H1 (cell line): ENCODE data around the gene MYH11. TPM values are rescaled to one million over a fixed set of nuclear protein-coding genes. Genes with fewer than 3 reads are reported as not detected.

Experiments used
- CTCF ChIA-PET: fragments of 300-600 bp; sonication (Branson Sonifier 250); formaldehyde crosslinking; loops from one replicate; lab custom pipeline; 2021; ENCODE audit not compliant: partially characterized antibody; lab: Charles Lee
- POLR2A ChIA-PET: fragments of 300-600 bp; sonication (Branson Sonifier 250); formaldehyde crosslinking; loops from one replicate; lab custom pipeline; 2021; ENCODE audit warnings: inconsistent platforms; ENCODE audit not compliant: partially characterized antibody; lab: Charles Lee
- DNase-seq, 2 experiments: peaks; one replicate each; pipeline versions ENCODE4 v3.0.0 to v3.0.0-alpha.2; 2010 to 2022; ENCODE audit warnings: low spot score in 2 of 2, low read depth in 1 of 2, mixed read lengths in 1 of 2
- FAIRE-seq: peaks from 2 replicates; lab custom pipeline; 2011; peaks lifted over from hg19 to GRCh38; lab: Jason Lieb, UNC
- H2AFZ ChIP-seq: 2 replicates; pipeline ENCODE4 v1.8.1; 2012; ENCODE audit warnings: low read length, inconsistent platforms
- H2AK5ac ChIP-seq: 2 replicates; pipeline ENCODE4 v1.6.1; 2013; ENCODE audit warnings: low read depth, low read length
- H2BK120ac ChIP-seq: replicated peaks from 2 replicates; pipeline ENCODE3; 2013; ENCODE audit warnings: low read depth, low read length, inconsistent platforms
- H2BK12ac ChIP-seq: 2 replicates; pipeline ENCODE4 v1.6.1; 2013; ENCODE audit warnings: low read depth, low read length
- H2BK15ac ChIP-seq: 2 replicates; pipeline ENCODE4 v1.6.1; 2013; ENCODE audit warnings: low read length
- H2BK20ac ChIP-seq: 2 replicates; pipeline ENCODE4 v1.6.1; 2013; ENCODE audit warnings: low read length
- H2BK5ac ChIP-seq: 2 replicates; pipeline ENCODE4 v1.6.1; 2013; ENCODE audit warnings: low read depth, low read length
- H3K14ac ChIP-seq: 2 replicates; pipeline ENCODE4 v1.6.1; 2013; ENCODE audit warnings: inconsistent platforms; ENCODE audit not compliant: insufficient read length
- H3K18ac ChIP-seq: 2 replicates; pipeline ENCODE4 v1.6.1; 2013; ENCODE audit warnings: low read length; ENCODE audit errors: extremely low read depth
- H3K23ac ChIP-seq: 2 replicates; pipeline ENCODE4 v1.6.1; 2013; ENCODE audit warnings: inconsistent platforms; ENCODE audit not compliant: insufficient read length
- H3K23me2 ChIP-seq: 2 replicates; pipeline ENCODE4 v1.6.1; 2013; ENCODE audit warnings: low read depth, low read length
- H3K27ac ChIP-seq: 2 replicates; pipeline ENCODE4 v1.6.1; 2011; ENCODE audit warnings: low read depth, low read length, inconsistent platforms
- H3K27me3 ChIP-seq, 4 experiments: replicated peaks in 1 of 4; 1 replicate in 1 of 4; 2 replicates in 3 of 4; pipeline versions ENCODE4 v1.6.1 to v1.8.1; 2011 to 2013; ENCODE audit warnings: low read length in 3 of 4, mild to moderate bottlenecking in 3 of 4, inconsistent platforms in 2 of 4, mixed read lengths in 2 of 4, moderate library complexity in 1 of 4; ENCODE audit not compliant: control insufficient read depth in 3 of 4, insufficient read depth in 3 of 4; ENCODE audit errors: extremely low read depth in 1 of 4
- H3K36me3 ChIP-seq, 4 experiments: 2 replicates each; pipeline versions ENCODE4 v1.6.1 to v1.8.1; 2011 to 2013; ENCODE audit warnings: mild to moderate bottlenecking in 4 of 4, low read length in 3 of 4, moderate library complexity in 2 of 4, control low read depth in 1 of 4, inconsistent platforms in 1 of 4; ENCODE audit not compliant: insufficient read depth in 4 of 4, control insufficient read depth in 2 of 4
- H3K4ac ChIP-seq: replicated peaks from 2 replicates; pipeline ENCODE3; 2013; ENCODE audit warnings: low read length, low read depth, mixed read lengths, inconsistent platforms; ENCODE audit not compliant: insufficient read length
- H3K4me1 ChIP-seq, 4 experiments: replicated peaks in 1 of 4; 1 replicate in 1 of 4; 2 replicates in 3 of 4; pipeline versions ENCODE4 v1.6.1 to v1.8.1; 2011 to 2013; ENCODE audit warnings: low read length in 3 of 4, inconsistent platforms in 2 of 4, mixed read lengths in 1 of 4; ENCODE audit not compliant: insufficient read depth in 4 of 4, control insufficient read depth in 3 of 4
- H3K4me2 ChIP-seq, 2 experiments: 2 replicates each; pipeline versions ENCODE4 v1.6.1 to v1.8.1; 2011 to 2013; ENCODE audit warnings: low read depth in 2 of 2, low read length in 2 of 2, control low read depth in 1 of 2, inconsistent platforms in 1 of 2, mild to moderate bottlenecking in 1 of 2; ENCODE audit not compliant: insufficient read depth in 1 of 2
- H3K4me3 ChIP-seq, 4 experiments: fragments of 200-600, 300-600 bp in 1 of 4; sonication (generic), shearing (Covaris generic), sonication (Bioruptor Twin) in 1 of 4; 2 replicates each; pipeline versions ENCODE4 v1.5.1 to v1.8.1; 2011 to 2016; ENCODE audit warnings: low read length in 4 of 4, low read depth in 3 of 4, control low read depth in 2 of 4, inconsistent platforms in 2 of 4, mild to moderate bottlenecking in 2 of 4, mixed read lengths in 1 of 4, moderate library complexity in 1 of 4; ENCODE audit not compliant: insufficient read depth in 2 of 4; ENCODE audit errors: extremely low read depth in 1 of 4
- H3K56ac ChIP-seq: replicated peaks from 2 replicates; pipeline ENCODE3; 2013; ENCODE audit warnings: low read depth, mild to moderate bottlenecking, mixed read lengths, low read length, inconsistent platforms; ENCODE audit not compliant: insufficient read length
- H3K79me1 ChIP-seq: 2 replicates; pipeline ENCODE4 v1.6.1; 2013; ENCODE audit warnings: low read depth, low read length, control low read depth
- H3K79me2 ChIP-seq, 2 experiments: 2 replicates each; pipeline versions ENCODE4 v1.6.1 to v1.8.1; 2012 to 2013; ENCODE audit warnings: low read length in 2 of 2, mild to moderate bottlenecking in 2 of 2, inconsistent platforms in 1 of 2; ENCODE audit not compliant: insufficient read depth in 2 of 2, control insufficient read depth in 1 of 2
- H3K9ac ChIP-seq, 4 experiments: replicated peaks in 1 of 4; 1 replicate in 1 of 4; 2 replicates in 3 of 4; pipeline versions ENCODE4 v1.6.1 to v1.8.1; 2011 to 2013; ENCODE audit warnings: low read depth in 3 of 4, low read length in 3 of 4, control low read depth in 2 of 4, mild to moderate bottlenecking in 2 of 4, moderate library complexity in 2 of 4, inconsistent platforms in 1 of 4; ENCODE audit errors: extremely low read depth in 1 of 4
- H3K9me3 ChIP-seq, 2 experiments: 2 replicates each; pipeline versions ENCODE4 v1.6.1 to v1.8.1; 2012 to 2013; ENCODE audit warnings: mild to moderate bottlenecking in 2 of 2, moderate library complexity in 2 of 2, control low read depth in 1 of 2, inconsistent platforms in 1 of 2, low read depth in 1 of 2, low read length in 1 of 2, mixed read lengths in 1 of 2; ENCODE audit not compliant: insufficient read depth in 2 of 2
- H4K20me1 ChIP-seq, 2 experiments: replicated peaks in 1 of 2; 2 replicates each; pipeline versions ENCODE3 to v1.8.1; 2011 to 2013; ENCODE audit warnings: inconsistent platforms in 2 of 2, low read length in 2 of 2, mild to moderate bottlenecking in 1 of 2; ENCODE audit not compliant: insufficient read depth in 2 of 2, control insufficient read depth in 1 of 2
- H4K5ac ChIP-seq: 2 replicates; pipeline ENCODE4 v1.6.1; 2013; ENCODE audit warnings: low read length, low read depth, mixed read lengths, inconsistent platforms; ENCODE audit not compliant: insufficient read length
- H4K8ac ChIP-seq: 2 replicates; pipeline ENCODE4 v1.8.0; 2013; ENCODE audit warnings: mild to moderate bottlenecking, moderate library complexity, low read length, inconsistent platforms; ENCODE audit not compliant: insufficient read depth; ENCODE audit errors: extremely low read depth
- H4K91ac ChIP-seq: replicated peaks from 2 replicates; pipeline ENCODE3; 2013; ENCODE audit warnings: low read length, mixed read lengths, inconsistent platforms; ENCODE audit not compliant: insufficient read length
- BRCA1 ChIP-seq: IDR thresholded peaks from 2 replicates; pipeline ENCODE4 v1.6.1; 2012; ENCODE audit warnings: low read depth, low read length, improper control_type of control experiment
- CBX8 ChIP-seq: fragments of 300-800, 300-1000 bp; sonication (generic); IDR thresholded peaks from 2 replicates; pipeline ENCODE4 v1.7.1; 2016; ENCODE audit warnings: low read depth, low read length, borderline replicate concordance
- GTF2F1 ChIP-seq: IDR thresholded peaks from 2 replicates; pipeline ENCODE4 v1.6.1; 2012; ENCODE audit warnings: low read depth, low read length, improper control_type of control experiment, borderline replicate concordance
- JUND ChIP-seq: IDR thresholded peaks from 2 replicates; pipeline ENCODE4 v1.6.1; 2011; ENCODE audit warnings: mild to moderate bottlenecking, improper control_type of control experiment, low read length
- MAFK ChIP-seq: IDR thresholded peaks from 2 replicates; pipeline ENCODE4 v1.6.1; 2012; ENCODE audit warnings: low read depth, mild to moderate bottlenecking, improper control_type of control experiment, low read length
- POU5F1 ChIP-seq: IDR thresholded peaks from 2 replicates; pipeline ENCODE4 v1.6.1; 2011; ENCODE audit warnings: low read depth, mild to moderate bottlenecking, low read length, moderate library complexity
- RAD21 ChIP-seq, 2 experiments: IDR thresholded peaks in 1 of 2; conservative IDR thresholded peaks in 1 of 2; 2 replicates each; pipeline ENCODE4 v1.6.1; 2011; ENCODE audit warnings: low read depth in 2 of 2, low read length in 2 of 2, improper control_type of control experiment in 1 of 2, inconsistent platforms in 1 of 2, mild to moderate bottlenecking in 1 of 2, moderate library complexity in 1 of 2
- TAF1 ChIP-seq: IDR thresholded peaks from 2 replicates; pipeline ENCODE4 v1.6.1; 2011; ENCODE audit warnings: mild to moderate bottlenecking, low read depth, low read length
- TCF12 ChIP-seq: IDR thresholded peaks from 2 replicates; pipeline ENCODE4 v1.6.1; 2011; ENCODE audit warnings: low read depth, mild to moderate bottlenecking, low read length
- YY1 ChIP-seq: IDR thresholded peaks from 2 replicates; pipeline ENCODE4 v1.6.1; 2011; ENCODE audit warnings: low read depth, mild to moderate bottlenecking, low read length
- WGBS, 2 experiments: shearing (Covaris generic) in 1 of 2; methylation state at CpG; one replicate each; pipeline versions ENCODE4 v1.1.6 to v1.1.7; 2013 to 2015; ENCODE audit warnings: low lambda C conversion rate in 2 of 2, mixed read lengths in 2 of 2, inconsistent platforms in 1 of 2, low coverage in 1 of 2, missing lambda C conversion rate in 1 of 2; ENCODE audit not compliant: insufficient replicate concordance in 2 of 2, insufficient coverage in 1 of 2, insufficient read length in 1 of 2; ENCODE audit errors: extremely low coverage in 1 of 2, missing lambda C conversion rate in 1 of 2; 5-methylcytosine and 5-hydroxymethylcytosine counted together
- polyA plus RNA-seq, 7 experiments: library from polyadenylated mRNA; depleted of rRNA in 3 of 7; stranded (reverse) in 5 of 7; unstranded in 2 of 7; fragments of >200 nt in 5 of 7; fragments of 200-250 nt in 2 of 7; gene quantifications; 1 replicate in 5 of 7; 2 replicates in 1 of 7; 4 replicates in 1 of 7; pipeline versions ENCODE4 v1.2.1 to v1.2.3, GENCODE V29; 2011 to 2013; ENCODE audit warnings: missing spikeins in 2 of 7, mixed read lengths in 2 of 7
- total RNA-seq: library from RNA; stranded (reverse); fragmentation: NEBNext Ultra II Directional; extraction: Animal tissue kit (Norgen Biotek cat#: 25700); gene quantifications from 2 replicates; pipeline ENCODE4 v1.2.1, GENCODE V29; 2021

MYH11 gene
- total and polyA plus RNA-seq, 2 of the 8 experiments (the other 6 are each of a cell fraction or from before 2014, with no cell fraction given), result 0.11 to 0.78 TPM

DNA sequence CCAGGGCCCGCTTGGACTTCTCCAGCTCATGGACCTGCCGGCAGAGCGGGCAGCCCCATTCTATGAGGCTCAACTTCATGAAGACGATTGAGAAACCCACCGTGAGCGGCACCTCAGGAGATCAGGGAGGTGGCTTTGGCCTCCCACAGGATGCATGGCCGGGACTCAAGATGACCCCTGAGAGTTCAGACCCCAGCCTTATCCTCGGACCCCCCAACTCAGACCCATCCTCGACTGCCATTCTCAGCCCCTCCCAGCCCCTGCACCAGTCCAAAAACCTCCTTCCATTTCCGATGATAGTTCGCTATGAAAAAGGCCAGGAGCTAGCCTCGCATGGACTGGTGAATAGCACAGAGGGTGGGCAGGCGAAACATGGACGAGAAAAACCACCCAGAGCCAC, 135.8 kb downstream of the MYH11 start:
- H3K23me2 ChIP-seq, result no peaks in the 10 kb centered on the region
- no peak overlapping the region for H2AFZ ChIP-seq
- no peak overlapping the region for H2BK12ac ChIP-seq
- H3K27me3 ChIP-seq, result no peaks in the 10 kb centered on the region
- H3K4me2 ChIP-seq, result no peak overlapping the region
- POLR2A ChIA-PET, result interaction anchor here (1.7 kb wide), 1 partner anchor 10 kb away, joined by 5 read pairs; no protein-coding TSS in a partner anchor
- no peaks in the 10 kb centered on the region for H3K4me1 ChIP-seq
- no peak overlapping the region for H2BK15ac ChIP-seq
- FAIRE-seq (no peak), DNase-seq (no peak)
- H3K4me3 ChIP-seq, result no peak overlapping the region
- no peaks in the 10 kb centered on the region for H3K9me3 ChIP-seq
- H4K91ac ChIP-seq, result no peak overlapping the region
- peaks cover 0 to 2% of the 10 kb centered on the region in 2 experiments for H4K20me1 ChIP-seq
- CTCF ChIA-PET, result interaction anchor here (0.6 kb wide), 2 partner anchors 16 to 423 kb away, joined by 3 read pairs; no protein-coding TSS in a partner anchor
- H3K18ac ChIP-seq, result no peak overlapping the region
- H2AK5ac ChIP-seq, result no peak overlapping the region
- no peak overlapping the region for H3K4ac ChIP-seq
- no peak overlapping the region for H3K9ac ChIP-seq
- H2BK20ac ChIP-seq, result no peak overlapping the region
- H3K14ac ChIP-seq, result no peak overlapping the region
- no peak overlapping the region for H3K23ac ChIP-seq
- peaks cover 0 to 6% (median 0%) of the 10 kb centered on the region in 4 experiments; a peak in 3 of 8 replicates for H3K36me3 ChIP-seq
- H4K5ac ChIP-seq, result no peak overlapping the region
- TF ChIP-seq TAF1 (no peak), TCF12 (no peak), BRCA1 (no peak), JUND (no peak), GTF2F1 (no peak), CBX8 (no peak), POU5F1 (no peak), RAD21 (IDR thresholded peaks at IDR 0.05 in 1 of 2, conservative IDR thresholded peaks at IDR 0.05 in 1 of 2; ENCODE audit: low read depth in 2 of 2, low read length in 2 of 2) (no peak), YY1 (no peak), MAFK (no peak)
- H3K79me1 ChIP-seq, result no peaks in the 10 kb centered on the region
- H2BK120ac ChIP-seq, result no peak overlapping the region
- no peak overlapping the region for H3K27ac ChIP-seq
- no peak overlapping the region for H4K8ac ChIP-seq
- no peaks in the 10 kb centered on the region for H3K79me2 ChIP-seq
- 97% methylated on average over 6 of the region's 14 CpGs; no CpG with 5 or more reads in 1 of the 2 experiments for WGBS, 2 experiments
- no peak overlapping the region for H2BK5ac ChIP-seq
- no peak overlapping the region for H3K56ac ChIP-seq
